ENCODE results near the gene ESR1. TPM values are rescaled to one million over a fixed set of nuclear protein-coding genes. Genes with fewer than 3 reads are reported as not detected.

The ESR1 gene
- total and polyA plus RNA-seq, 9 donors: 6.6 to 44.5 (median 18.5) TPM

DNA sequence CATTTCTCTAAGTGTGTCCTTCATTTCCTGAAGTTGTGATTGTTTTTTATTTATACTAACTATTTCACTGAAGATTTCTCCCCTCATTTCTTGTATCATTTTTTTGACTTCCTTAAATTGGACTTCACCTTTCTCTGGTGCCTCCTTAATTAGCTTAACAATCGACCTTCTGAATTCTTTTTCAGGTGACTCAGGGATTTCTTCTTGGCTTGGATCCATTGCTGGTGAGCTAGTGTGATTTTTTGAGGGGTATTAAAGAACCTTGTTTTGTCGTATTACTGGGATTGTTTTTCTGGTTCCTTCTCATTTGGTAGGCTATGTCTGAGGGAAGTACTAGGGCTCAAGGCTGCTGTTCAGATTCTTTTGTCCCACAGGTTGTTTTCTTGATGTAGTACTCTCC lies 92.8 kb downstream of the ESR1 start:
- H3K27me3 ChIP-seq: no peaks in the 10 kb centered on the region
- 82 to 88% (median 87%) methylated on average over 2 of the region's 2 CpGs for WGBS, 3 donors
- no peak for DNase-seq
- no peak overlapping the region for H3K4me3 ChIP-seq
- no peaks in the 10 kb centered on the region for H3K36me3 ChIP-seq
- TF ChIP-seq POLR2A (IDR thresholded peaks at IDR 0.05): no peak
- TF ChIP-seq, protein P1, sequence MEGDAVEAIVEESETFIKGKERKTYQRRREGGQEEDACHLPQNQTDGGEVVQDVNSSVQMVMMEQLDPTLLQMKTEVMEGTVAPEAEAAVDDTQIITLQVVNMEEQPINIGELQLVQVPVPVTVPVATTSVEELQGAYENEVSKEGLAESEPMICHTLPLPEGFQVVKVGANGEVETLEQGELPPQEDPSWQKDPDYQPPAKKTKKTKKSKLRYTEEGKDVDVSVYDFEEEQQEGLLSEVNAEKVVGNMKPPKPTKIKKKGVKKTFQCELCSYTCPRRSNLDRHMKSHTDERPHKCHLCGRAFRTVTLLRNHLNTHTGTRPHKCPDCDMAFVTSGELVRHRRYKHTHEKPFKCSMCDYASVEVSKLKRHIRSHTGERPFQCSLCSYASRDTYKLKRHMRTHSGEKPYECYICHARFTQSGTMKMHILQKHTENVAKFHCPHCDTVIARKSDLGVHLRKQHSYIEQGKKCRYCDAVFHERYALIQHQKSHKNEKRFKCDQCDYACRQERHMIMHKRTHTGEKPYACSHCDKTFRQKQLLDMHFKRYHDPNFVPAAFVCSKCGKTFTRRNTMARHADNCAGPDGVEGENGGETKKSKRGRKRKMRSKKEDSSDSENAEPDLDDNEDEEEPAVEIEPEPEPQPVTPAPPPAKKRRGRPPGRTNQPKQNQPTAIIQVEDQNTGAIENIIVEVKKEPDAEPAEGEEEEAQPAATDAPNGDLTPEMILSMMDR (IDR thresholded peaks at IDR 0.05): no peak
- no peak for TF ChIP-seq EP300 (IDR thresholded peaks at IDR 0.05)
- H3K9me3 ChIP-seq: no peaks in the 10 kb centered on the region
- no peaks in the 10 kb centered on the region for H3K4me1 ChIP-seq (ENCODE audit: insufficient read depth)
- intact Hi-C loops (cut with DNase I): no loop called here
- H3K27ac ChIP-seq: no peak overlapping the region

DNA sequence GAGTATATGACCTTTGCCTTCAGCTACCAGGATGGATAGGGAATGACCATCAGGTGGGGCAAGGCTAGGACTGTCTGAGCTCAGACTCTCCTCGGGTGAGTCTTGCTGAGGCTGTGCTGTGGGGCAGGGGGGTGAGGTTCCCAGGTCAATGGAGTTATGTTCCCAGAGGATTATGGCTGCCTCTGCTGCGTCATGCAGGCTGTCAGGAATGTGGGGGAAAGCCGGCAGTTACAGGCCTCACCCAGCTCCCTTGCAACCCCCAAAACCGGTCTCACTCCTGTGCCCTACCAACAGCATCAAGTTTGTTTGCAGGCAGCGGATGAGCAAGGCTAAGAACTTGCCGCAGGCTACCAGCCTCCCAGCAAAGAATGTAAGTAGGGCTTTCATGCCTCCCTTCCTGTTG lies 93.5 kb downstream of the ESR1 start:
- intact Hi-C loops (cut with DNase I): no loop called here
- DNase-seq: no peak
- WGBS, 3 donors: 92 to 95% (median 93%) methylated on average over 6 of the region's 6 CpGs
- TF ChIP-seq POLR2A (IDR thresholded peaks at IDR 0.05) (no peak), EP300 (IDR thresholded peaks at IDR 0.05) (no peak)
- TF ChIP-seq, protein P1 (IDR thresholded peaks at IDR 0.05): no peak
- H3K36me3 ChIP-seq: no peaks in the 10 kb centered on the region
- no peak overlapping the region for H3K27ac ChIP-seq
- no peak overlapping the region for H3K4me3 ChIP-seq
- H3K27me3 ChIP-seq: peaks cover 2% of the 10 kb centered on the region
- peaks cover 1% of the 10 kb centered on the region for H3K4me1 ChIP-seq (ENCODE audit: insufficient read depth)
- no peaks in the 10 kb centered on the region for H3K9me3 ChIP-seq

DNA sequence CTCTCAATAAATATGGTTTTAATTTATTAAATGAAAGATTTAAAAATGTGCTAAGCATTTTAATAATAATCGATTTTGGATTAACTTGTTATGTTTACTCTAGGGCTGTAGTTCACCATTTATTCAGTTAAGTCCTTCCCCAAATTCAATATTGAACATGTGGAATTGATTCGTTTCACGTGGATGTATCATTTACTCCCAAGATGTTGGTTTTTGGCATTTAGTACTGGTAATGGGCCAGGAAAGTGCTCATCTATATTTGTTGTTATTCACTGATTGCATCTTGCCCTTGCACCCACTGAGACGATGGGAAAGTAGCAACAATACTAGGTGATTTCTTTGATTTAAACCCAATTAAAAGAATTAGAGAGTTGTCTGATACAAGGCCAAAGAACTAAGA lies 97.1 kb downstream of the ESR1 start:
- intact Hi-C loops (cut with DNase I): no loop called here
- 50 to 62% (median 60%) methylated on average over 4 of the region's 4 CpGs for WGBS, 3 donors
- no peaks in the 10 kb centered on the region for H3K36me3 ChIP-seq
- no peak for DNase-seq
- H3K27me3 ChIP-seq: peaks cover 2% of the 10 kb centered on the region
- no peak overlapping the region for H3K27ac ChIP-seq
- H3K9me3 ChIP-seq: no peaks in the 10 kb centered on the region
- TF ChIP-seq, protein P1 (IDR thresholded peaks at IDR 0.05): no peak
- TF ChIP-seq POLR2A (IDR thresholded peaks at IDR 0.05) (no peak), EP300 (IDR thresholded peaks at IDR 0.05) (no peak)
- no peak overlapping the region for H3K4me3 ChIP-seq
- H3K4me1 ChIP-seq (ENCODE audit: insufficient read depth): peaks cover 4% of the 10 kb centered on the region

DNA sequence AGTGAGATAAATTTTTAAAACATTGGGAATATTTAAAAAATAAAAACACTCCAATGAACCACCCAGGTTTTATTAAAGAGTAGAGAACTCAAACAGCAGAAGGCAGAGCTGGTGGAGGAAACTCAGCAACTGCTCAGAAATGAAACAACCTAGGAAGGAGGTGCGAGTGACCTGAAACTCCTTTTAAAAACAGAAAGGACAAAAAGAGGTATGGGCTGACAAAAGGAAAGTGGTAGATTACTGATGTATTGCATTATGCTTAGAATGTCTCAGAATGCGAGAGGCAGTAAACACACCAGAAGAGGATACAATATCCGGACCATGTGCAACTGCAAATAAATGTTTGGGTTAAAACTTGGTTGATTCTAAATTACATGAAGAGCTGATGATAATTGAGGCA lies 97.6 kb downstream of the ESR1 start:
- 67 to 84% (median 76%) methylated on average over 3 of the region's 3 CpGs for WGBS, 3 donors

More for the DNA sequence above, 97.6 kb downstream of the ESR1 start:
- no peak overlapping the region for H3K4me3 ChIP-seq
- peaks cover 2% of the 10 kb centered on the region for H3K27me3 ChIP-seq
- H3K4me1 ChIP-seq (ENCODE audit: insufficient read depth): peaks cover 4% of the 10 kb centered on the region
- no peak for DNase-seq
- no peaks in the 10 kb centered on the region for H3K9me3 ChIP-seq
- no peaks in the 10 kb centered on the region for H3K36me3 ChIP-seq
- H3K27ac ChIP-seq: no peak overlapping the region
- no peak for TF ChIP-seq EP300 (IDR thresholded peaks at IDR 0.05)
- TF ChIP-seq, protein P1 (IDR thresholded peaks at IDR 0.05): no peak
- TF ChIP-seq POLR2A (IDR thresholded peaks at IDR 0.05): no peak
- intact Hi-C loops (cut with DNase I): no loop called here
